Jurkat, Clone E6-1 (cell line): ENCODE results near the gene MTHFD2L.

Experiments used
- DNase-seq: peaks from one replicate; pipeline ENCODE4 v3.0.0-alpha.2; 2011; ENCODE audit warnings: low read depth, low spot score
- H3K4me3 ChIP-seq: 2 replicates; pipeline ENCODE4 v1.5.1; 2011; ENCODE audit warnings: mild to moderate bottlenecking, low read length, control low read depth, moderate library complexity

The MTHFD2L gene

GRCh38 chr4:74283614-74284013, 125.7 kb downstream of the MTHFD2L start:
- no peak for DNase-seq
- no peak overlapping the region for H3K4me3 ChIP-seq

GRCh38 chr4:74284053-74284452, 126.1 kb downstream of the MTHFD2L start:
- DNase-seq: no peak
- H3K4me3 ChIP-seq: no peak overlapping the region

GRCh38 chr4:74287164-74287563, 129.2 kb downstream of the MTHFD2L start:
- no peak for DNase-seq
- H3K4me3 ChIP-seq: no peak overlapping the region

DNA sequence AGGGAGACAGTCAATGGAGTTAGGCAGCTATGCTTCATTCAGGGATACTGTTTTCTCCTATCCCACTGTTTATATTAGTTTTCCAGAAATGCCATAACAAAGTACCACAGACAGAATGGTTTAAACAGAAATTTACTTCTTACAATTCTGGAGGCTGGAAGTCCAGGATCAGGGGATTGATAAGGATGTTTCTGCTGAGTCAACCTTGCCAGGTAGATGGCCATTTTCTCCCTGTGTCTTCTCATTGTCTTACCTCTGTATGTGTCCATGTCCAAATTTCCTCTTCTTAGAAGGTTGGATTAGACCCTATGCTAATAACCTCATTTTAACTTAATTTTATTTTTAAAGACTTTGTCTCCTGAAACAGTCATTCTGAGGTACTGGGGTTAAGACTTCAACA, 129.9 kb downstream of the MTHFD2L start:
- no peak for DNase-seq
- no peak overlapping the region for H3K4me3 ChIP-seq

GRCh38 chr4:74291471-74291870, 133.6 kb downstream of the MTHFD2L start:
- DNase-seq: no peak

GRCh38 chr4:74292111-74292870, 134.4 kb downstream of the MTHFD2L start:
- DNase-seq: no peak
- H3K4me3 ChIP-seq: no peak overlapping the region

More at GRCh38 chr4:74291471-74291870, 133.6 kb downstream of the MTHFD2L start:
- H3K4me3 ChIP-seq: no peak overlapping the region

DNA sequence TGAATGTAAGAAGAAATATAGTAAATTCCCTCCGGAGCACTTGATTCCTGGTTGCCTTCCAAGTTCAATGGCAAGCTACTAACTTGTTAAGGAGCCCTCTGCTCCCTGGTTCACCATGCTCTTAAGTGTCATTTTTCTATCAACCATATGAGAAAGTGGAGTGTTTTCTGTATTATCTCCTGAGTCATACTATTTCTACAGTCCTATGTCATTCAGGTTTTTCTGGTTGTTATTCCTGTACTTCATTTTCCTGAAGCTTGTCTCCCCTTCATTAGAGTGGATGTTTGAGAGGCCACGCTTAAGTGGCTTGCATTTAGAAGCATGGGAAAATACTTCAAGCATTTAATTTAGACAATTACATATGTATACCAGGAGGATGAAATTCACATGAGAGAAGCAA, 135.6 kb downstream of the MTHFD2L start:
- no peak overlapping the region for H3K4me3 ChIP-seq
- no peak for DNase-seq

DNA sequence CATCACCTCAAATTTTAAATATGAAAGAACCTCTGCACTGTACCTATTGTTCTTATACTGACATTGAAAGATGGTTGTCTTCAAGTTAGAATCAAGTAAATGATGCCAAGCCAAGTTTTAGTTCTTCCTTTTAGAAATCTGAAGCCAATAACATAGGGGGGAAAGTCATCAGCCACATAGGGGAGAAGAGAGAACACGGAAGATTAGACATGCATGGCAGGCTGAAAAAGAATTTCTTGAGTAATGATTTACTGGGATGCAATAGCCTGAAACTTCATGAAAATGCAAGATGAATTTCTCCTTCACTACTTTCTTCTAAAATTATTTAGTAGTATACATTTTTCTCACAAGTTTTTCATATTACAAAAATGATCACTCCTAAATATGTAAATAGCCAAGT, 136.8 kb downstream of the MTHFD2L start:
- H3K4me3 ChIP-seq: no peak overlapping the region
- DNase-seq: no peak

GRCh38 chr4:74297539-74297938, 139.6 kb downstream of the MTHFD2L start:
- DNase-seq: no peak
- no peak overlapping the region for H3K4me3 ChIP-seq

GRCh38 chr4:74304095-74304625, 146.2 kb downstream of the MTHFD2L start:
- DNase-seq: no peak
- H3K4me3 ChIP-seq: no peak overlapping the region

- no peak for DNase-seq
These were observed 147.1 kb downstream of the MTHFD2L start for GRCh38 chr4:74305000-74305399.

DNA sequence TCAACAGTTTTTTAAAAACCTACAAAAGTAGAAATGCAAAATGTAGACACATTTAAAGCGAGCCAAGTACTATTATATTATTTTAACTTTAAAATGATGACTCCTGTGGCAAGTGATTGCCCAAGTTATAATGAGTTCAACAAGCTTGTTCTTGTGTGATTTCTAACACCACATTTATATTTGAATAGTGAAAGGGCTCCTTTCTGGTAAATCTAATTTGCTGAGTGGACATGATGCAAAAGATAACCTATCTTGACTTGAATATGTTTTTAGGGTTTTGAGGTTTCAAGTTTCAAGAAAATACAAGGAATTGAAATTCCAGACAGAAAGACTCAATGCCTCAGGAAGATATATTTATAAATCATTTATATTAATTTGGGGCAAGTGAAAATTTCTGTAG, 149.3 kb downstream of the MTHFD2L start:
- DNase-seq: no peak
- no peak overlapping the region for H3K4me3 ChIP-seq

More at GRCh38 chr4:74305000-74305399, 147.1 kb downstream of the MTHFD2L start:
- H3K4me3 ChIP-seq: no peak overlapping the region

DNA sequence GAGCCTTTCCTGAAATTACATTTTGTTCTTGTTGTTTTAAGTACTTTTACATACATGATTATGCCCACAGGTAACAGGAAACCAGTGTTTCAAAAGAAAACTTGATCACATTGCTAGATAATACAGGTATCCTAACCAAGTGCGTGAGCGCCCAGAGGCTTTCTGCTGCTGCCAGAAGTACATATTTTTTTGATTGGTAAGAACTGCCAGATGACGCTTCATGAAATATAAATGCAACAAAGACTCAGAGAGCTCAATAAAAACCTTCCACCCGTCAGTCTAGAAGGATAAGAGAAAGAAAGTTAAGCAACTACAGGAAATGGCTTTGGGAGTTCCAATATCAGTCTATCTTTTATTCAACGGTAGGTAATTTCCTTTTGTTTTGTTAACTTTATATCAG, 150.3 kb downstream of the MTHFD2L start, which contains the start of gene EPGN:
EPGN (plus strand) TSS at position 256 of the 400 bp plus-strand sequence; CDS start at position 320, 64 bp downstream.
- H3K4me3 ChIP-seq: no peak within 1 kb of the TSS
- DNase-seq: no peak

DNA sequence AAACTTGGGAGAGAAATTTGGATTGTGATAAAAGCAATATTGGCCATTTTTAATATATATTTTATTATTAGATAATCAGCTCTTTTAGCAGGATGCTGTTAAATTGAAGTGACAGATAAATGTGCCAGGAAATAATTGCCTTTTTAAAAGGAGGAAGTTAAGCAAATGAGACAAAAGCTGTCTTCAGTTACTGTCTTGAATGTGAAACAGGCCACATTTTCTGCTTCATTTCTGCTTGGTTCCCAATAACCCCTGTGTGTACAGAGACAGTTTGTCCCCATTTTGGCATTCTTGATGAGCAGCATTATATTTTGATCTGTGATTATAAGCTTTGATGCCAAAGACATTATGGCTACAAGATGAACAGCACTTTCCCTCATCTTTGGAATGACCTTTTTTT, 151.3 kb downstream of the MTHFD2L start:
- DNase-seq: no peak
- no peak overlapping the region for H3K4me3 ChIP-seq

- DNase-seq: peak; percentile 36
- no peak overlapping the region for H3K4me3 ChIP-seq
These were observed 153.9 kb downstream of the MTHFD2L start for GRCh38 chr4:74311696-74312313.

DNA sequence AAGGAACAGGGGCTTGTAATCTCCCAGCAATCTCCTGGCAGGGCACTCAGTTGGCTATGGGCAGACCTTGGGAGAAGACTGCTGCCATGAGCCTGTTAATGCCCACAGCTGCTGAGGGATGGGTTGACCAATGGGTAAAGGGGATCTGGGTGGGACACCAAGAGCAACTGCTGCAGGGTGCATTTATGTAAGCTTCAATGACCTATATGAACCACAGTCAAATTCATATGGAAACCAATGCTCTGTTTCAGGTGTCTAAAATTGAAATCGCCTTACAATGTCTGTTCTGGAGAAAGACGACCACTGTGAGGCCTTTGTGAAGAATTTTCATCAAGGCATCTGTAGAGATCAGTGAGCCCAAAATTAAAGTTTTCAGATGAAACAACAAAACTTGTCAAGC, 156.4 kb downstream of the MTHFD2L start:
- DNase-seq: no peak
- H3K4me3 ChIP-seq: no peak overlapping the region

DNA sequence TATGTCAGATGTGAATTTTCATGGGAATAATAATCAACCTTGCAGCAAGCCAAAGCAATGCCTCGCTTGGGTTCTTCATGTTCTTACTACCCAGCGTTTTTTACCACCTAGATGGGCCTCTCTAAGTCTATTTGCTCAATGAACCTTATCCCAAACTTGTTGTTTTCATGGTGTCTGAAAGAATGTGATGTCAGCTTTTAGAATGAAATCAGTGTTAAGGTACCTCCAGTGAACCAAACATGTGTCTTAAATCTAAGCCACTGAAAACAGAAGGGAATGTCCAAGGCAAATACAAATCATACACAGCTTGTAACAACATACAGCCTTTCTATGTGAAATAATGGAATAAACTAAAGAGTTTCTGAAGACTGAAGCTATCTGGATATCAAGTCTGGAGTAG, 157.0 kb downstream of the MTHFD2L start:
- no peak for DNase-seq
- no peak overlapping the region for H3K4me3 ChIP-seq

- no peak for DNase-seq
These were observed 157.5 kb downstream of the MTHFD2L start for GRCh38 chr4:74315376-74315775.

GRCh38 chr4:74316397-74316796, 158.5 kb downstream of the MTHFD2L start:
- H3K4me3 ChIP-seq: no peak overlapping the region
- DNase-seq: no peak

More at GRCh38 chr4:74315376-74315775, 157.5 kb downstream of the MTHFD2L start:
- H3K4me3 ChIP-seq: no peak overlapping the region

- no peak overlapping the region for H3K4me3 ChIP-seq
- DNase-seq: no peak
These were observed 159.8 kb downstream of the MTHFD2L start for GRCh38 chr4:74317616-74318246.
